Epidermal melanocyte (primary cell): ENCODE results near the gene DDX55.

Experiments used
- DNase-seq: peaks from one replicate; pipeline ENCODE4 v3.0.0; 2011; ENCODE audit warnings: low spot score; ENCODE audit not compliant: insufficient read length

The DDX55 gene

DNA sequence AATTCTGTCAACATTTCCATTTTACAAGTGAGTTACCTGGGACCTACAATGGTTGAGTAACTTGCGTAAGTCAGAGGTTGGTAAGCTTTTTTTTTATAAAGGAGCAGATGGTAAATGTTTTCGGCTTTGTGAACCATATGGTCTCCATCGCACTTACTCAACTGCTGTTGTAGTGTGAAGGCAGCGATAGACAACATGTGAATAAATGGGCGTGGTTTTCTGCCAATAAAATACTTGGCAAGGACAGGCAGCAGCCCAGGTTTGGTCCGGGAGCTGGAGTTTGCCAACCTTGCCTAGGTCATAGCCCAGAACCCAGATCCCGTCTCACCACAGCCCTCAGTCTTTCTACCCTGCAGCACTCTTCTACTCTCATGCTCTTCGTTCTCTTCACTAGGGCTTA is 6.3 kb downstream of the DDX55 start:
- no peak for DNase-seq

DNA sequence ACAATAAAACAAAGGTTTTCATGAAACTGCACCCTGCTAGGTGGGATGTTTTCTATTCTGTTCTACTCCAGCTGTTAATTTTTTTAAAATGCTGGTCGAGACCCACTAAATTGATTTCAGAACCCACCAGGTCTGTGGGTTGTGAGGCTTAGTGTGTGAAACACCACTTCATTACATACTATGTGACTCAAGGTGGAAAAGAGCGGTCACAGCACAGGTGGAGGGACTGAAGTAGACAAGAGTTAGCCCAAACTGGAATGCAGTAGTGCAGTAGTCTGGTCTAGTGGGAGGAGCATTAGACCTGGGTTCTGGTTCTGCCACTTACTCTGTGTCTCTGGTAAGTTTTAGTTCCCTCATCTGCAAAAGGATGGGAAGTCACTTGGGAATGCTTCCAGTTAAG is 12.2 kb downstream of the DDX55 start:
- DNase-seq: no peak

DNA sequence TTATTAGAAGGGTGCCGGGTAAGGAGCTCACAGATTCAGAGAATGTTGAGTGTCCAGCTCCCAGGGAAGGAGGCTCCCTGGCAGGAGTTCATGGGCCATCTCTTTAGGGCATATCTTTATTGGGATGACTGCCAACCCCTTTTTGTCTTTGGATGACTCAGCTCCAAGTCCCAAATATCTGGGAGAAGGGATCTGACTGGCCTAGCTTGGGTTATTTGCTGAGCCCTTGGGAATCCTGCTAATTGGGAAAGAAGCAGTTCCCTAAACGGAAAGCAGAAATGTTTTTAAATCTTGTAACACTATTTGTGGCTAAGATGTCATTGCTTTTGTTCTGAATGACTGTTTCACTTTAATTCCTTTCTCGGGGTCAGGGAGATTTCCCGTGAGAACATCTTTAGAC is 12.6 kb downstream of the DDX55 start:
- peak; percentile 33 for DNase-seq

DNA sequence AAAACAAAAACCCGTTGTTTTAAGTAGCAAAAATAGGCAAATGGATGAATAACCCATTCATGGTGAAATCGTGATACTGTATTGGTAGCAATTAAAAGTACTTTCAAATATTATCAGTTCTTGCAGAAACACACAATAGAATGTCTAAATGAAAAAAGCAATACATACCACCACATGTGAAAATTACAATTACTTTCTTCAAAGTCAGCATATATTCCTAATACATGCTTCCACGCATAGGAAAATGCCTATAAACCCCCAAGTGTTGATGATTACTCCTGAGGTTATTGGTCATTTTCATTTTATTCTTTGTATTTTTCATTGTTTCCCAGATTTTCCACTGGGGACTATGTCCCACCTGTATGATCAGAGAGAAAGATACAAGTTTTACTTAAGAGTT is 15.2 kb downstream of the DDX55 start:
- DNase-seq: no peak

DNA sequence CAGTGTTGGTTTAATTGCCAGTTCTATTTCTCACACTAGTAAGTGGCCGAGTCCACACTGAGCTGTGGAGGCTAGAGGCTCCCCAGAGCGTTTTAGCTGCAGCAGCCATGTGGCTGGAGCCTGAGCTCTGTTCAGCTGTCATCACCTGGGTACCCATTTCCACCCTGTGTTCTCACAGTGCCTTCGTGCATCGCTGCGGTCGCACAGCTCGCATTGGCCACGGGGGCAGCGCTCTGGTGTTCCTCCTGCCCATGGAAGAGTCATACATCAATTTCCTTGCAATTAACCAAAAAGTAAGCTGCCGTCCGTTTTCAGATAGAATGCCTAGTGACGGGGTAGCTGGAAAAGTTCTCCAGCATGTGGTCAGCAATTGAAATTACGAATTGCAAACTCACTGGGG is 15.7 kb downstream of the DDX55 start:
- no peak for DNase-seq

DNA sequence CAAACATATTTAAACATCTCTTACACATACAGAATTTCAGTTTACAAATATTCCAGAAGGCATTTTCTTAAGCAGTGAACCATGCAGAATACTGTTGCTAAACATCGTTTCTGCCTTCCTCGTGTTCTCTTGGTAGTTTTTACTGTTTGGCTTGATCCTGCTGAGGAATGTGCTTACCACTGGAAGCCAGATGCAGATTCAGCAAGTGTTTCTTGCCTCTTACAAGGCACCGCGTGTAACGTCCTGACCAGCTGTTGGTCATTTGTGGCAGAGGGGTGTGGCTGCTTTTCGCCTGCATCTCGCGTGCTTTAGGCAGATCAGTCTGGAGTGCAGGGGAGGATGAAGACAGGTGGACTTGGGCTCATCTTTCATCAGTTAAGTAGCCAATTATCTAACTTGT is 19.2 kb downstream of the DDX55 start:
- no peak for DNase-seq

DNA sequence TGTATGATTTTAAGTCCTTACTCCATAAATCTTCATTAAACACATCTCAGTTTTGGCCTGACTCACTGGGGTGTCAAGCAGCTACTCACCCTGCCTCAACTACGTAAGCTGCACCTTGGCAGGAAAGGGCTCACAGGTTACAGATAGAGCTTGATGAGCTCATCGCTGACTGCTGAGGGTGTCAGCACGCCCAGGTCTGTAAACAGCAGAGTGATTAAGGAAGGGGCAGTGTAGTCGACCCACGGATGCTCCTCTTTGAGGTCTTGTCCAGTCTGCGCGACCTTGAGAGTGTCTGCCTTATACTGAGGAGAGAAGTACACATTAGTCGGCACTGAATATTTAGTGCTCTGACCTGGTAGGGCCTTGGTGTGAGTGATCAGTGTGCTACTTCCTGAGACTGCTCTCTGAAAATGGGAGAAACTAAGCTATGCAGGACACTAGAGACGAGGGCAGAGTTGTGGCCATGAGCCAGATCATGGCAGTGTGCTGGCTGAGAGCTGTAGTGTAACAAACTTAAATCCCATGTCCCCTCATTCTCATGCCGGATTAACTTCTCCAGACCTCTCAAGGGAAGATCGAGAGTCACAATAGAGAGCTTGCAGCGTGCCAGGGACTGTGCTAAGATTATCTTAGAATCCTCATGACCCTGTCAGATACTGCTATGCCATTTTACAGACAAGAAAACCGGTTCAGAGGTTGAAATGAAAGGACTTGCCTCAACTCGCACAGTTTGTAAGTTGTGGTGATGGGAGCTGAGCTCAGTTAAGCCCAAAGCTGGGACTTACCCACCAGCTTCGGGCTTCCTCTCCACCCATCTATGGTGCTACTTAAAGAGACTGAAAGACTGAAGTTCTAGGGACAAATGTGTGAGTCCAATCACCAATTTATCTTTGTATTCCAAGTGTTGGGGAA is 20.0 kb downstream of the DDX55 start:
- no peak for DNase-seq

DNA sequence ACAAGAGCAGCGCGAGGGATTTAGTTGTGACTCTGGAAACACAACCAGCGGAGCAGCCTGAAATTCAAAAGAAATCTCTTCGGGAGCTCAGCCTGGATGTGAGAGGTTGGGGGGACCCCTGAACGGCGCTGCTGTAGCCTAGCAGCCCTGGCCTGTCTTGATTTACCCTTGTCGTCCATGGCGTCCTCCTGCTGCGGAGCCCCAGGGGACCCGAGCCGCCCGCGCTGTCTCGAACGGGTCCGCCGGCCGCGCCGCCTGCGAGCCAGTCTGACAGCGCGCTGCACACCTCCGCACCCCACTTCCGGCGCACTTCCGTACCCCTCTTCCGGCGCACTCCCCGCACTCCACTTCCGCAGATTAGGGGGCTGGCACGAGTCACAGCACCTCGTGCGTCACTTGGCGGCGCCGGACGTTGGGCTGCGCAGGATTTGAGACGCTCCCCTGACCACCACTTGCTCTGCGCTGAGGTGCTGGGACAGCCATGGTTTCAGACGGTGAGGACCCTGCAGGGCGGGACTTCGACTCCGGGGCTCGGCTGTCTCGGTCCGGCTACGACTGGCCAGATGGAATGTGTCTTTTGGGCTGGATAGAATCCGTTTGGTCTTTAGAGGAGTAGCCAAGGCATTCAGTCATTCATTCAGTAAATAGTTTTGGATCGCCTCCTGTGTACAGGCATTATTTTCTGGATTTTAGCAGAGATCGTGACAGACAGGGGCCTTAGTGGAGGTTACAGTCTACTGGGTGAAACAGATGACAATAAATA is 31.7 kb downstream of the DDX55 start, which contains the start of the genes EIF2B1 and GTF2H3:
Gene EIF2B1 (minus strand): TSS at position 308 of the 763 bp plus-strand sequence. CDS start 129 bp downstream, at position 179.
Gene GTF2H3 (plus strand): TSS at position 451 of the 763 bp plus-strand sequence. CDS start 31 bp downstream, at position 482.
- peak; percentile 97 for DNase-seq

DNA sequence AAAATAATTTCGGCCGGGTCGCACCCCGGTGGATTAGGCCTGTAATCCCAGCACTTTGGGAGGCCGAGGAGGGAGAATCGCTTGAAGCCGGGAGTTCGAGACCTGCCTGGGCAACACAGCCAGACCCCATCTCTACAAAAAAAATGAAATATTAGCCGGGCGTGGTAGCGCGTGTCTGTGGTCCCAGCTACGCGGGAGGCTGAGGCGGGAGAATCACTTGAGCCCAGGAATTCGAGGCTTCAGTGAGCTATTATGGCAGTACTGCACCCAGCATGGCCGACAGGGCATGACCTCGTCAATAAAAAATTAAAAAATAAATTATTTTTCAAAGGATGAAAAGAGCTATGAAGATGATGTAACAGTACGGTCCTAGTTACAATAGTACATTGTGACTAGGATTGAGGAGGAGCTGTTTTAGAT is 32.3 kb downstream of the DDX55 start:
- no peak for DNase-seq

DNA sequence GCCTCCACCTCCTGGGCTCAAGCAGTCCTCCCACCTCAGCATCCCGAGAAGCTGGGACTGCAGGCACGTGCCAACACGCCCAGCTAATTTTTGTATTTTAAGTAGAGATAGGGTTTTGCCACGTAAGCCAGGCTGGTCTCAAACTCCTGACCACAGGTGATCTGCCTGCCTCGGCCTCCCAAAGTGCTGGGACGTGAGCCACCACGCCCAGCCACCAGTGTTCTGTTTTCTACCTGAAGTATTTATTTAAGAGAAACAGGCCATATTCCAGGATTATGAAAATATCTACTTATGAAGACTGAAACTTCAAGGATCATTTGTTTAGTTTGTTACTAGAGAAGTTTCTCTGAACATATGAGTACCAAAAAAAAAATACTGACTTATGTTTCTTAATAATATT is 42.0 kb downstream of the DDX55 start:
- no peak for DNase-seq

DNA sequence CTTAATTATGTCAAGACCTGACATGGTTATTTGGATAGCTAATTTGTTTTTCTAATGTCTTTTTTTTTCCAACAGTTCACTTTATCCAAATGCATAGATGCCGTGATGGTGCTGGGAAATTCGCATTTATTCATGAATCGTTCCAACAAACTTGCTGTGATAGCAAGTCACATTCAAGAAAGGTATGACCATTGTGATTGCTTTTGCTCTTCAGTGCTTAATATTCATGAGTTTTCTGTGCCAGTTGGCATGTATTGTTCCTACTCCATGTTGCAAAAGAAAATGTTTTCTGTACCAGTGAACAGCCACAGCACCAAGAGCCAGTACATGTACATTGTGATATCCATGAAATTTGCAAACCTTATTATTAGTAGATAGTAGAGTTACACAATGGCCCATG is 43.5 kb downstream of the DDX55 start:
- no peak for DNase-seq

DNA sequence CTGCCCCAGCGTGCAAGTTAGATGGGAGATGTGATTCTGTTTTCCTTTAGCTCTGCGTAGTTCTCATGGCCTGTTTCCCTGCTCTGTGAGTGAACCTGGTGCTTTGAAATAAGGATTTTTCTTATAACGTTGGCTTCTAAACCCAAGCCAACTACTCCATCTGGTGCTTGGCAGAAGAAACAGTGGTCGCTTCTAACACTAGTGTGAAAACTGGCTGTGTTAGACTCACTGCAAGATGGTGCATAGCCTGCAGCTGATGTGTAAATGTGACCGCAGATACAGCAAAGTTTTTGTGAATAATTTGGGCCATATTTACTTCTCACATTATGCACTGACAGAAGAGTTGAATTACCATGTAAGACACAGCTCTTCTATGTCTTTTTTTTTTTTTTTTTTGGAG is 44.0 kb downstream of the DDX55 start:
- DNase-seq: no peak

DNA sequence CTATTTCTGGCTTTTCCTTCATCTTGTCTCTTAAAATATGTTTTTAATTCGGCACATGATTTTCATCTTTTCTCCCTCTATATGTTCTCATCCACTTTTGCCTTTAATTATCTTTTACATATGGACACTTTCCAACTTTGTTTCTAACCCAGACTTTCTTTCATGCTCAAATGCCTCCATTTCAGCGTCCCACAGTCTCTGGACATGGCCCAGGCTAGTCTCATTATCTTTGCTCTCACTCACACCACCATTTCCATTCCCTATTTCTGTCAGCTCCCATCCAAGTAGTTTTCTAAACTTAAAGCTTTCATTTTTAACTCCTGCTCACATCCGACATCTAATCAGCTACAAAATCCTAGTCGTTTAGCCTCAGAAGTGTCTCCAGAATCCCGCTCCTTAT is 46.5 kb downstream of the DDX55 start:
- DNase-seq: no peak

DNA sequence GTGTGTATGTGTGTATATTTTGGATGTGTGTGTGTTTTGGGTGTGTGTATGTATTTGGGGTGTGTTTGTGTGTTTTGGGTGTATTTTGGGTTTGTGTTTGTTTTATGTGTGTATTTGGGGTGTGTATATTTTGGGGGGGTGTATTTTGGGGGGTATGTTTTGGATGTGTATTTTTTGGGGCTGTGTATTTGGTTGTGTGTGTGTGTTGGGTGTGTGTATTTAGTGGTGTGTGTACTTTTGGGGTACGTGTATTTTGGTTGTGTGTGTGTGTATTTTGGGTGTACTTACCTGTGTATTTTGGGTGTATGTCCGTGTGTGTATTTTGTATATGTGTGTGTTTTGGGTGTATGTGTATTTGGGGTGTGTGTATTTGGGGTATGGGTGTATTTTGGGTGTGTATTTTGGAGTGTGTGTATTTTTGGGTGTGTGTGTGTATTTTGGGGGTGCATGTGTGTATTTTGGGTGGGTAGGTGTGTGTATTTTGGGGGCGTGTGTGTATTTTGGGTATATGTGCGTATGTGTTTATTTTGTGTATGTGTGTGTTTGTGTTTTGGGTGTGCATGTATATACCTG is 52.3 kb downstream of the DDX55 start:
- DNase-seq: no peak

DNA sequence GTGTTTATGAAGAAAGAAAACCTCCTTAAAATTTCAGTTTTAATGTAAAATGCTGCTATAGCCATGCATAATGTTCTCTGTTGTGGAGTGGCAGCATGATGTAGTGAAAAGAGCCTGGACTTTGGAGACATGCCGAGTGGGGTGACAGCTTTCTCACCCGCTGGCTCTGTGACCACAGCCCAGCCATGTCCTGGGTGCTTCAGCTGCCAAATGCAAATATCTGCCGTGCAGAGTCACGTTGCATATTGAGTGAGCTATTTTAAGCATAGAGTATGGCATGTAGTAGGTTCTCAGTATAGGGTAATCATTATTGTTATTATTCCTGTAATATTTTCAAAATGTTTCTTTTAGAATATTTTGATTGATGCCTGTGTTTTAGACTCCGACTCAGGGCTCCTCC is 53.5 kb downstream of the DDX55 start:
- no peak for DNase-seq

DNA sequence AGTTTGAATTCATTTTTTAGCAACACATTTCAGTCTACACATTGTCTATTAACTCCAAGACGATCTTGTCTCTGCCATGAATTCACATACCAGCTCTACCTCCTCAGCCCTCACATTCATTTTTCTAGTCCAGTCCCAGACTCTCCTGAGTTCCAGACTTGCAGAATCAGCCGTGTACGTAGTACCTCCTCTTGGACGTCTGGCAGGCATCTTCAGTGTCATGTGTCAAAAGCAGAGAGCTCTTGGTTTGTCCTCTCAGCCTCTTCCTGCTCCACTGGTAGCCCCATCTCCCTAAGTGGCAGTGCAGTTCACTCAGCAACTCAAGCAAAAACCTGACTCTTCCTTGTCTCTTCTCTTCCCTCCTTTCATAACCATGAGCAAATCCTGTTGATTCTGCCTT is 54.5 kb downstream of the DDX55 start:
- no peak for DNase-seq

DNA sequence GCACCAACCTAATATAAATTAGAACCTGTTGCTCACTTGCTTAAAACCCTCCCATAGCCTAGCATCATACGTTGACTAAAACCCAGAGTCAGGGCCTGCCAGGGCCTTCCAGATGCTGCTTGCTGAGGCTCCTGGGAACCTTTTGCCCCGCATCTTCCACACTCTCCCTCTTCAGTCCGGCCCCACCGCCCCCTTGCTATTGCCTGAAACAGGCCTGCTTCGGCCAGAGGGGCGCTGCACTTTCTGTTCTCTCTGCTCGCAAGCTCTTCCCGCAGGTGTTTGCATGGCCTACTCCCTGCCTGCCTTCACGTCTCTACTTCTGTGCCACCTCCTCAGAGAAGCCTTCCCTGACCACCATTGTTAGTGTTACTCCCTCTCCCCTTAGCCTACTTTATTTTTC is 55.3 kb downstream of the DDX55 start:
- no peak for DNase-seq

DNA sequence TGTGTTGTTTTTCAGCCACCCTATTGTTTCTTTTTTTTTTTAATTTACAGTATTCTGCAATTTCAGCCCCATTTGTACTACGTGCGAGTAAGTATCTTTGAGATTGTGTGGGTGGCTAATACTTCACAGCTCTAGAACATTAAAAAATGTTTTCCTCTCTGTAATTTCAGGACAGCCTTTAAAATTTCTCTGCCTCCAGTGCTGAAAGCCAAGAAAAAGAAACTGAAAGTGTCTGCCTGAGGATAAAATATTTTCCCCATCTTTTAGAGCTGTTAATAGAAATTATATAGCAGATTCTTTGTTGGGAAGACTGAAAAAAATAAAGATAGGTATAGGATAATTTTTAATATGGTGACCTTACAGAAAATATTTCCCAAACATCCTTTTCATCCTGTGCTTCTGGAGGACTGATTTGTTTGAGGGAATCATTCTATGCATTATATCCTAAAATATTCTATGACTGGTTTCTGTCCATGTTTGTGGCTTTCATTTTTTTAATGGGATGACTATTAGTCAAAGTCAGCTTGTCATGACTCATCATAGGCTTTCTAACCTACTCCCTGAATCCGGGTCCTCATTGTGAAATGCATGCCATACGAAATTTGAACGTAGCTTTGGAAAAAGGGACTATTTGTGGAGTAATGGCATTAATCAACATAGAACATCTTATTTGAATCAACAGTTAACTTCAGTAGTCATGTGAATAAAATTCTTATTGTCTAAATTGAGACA is 58.3 kb downstream of the DDX55 start:
- peak; percentile 61 for DNase-seq

DNA sequence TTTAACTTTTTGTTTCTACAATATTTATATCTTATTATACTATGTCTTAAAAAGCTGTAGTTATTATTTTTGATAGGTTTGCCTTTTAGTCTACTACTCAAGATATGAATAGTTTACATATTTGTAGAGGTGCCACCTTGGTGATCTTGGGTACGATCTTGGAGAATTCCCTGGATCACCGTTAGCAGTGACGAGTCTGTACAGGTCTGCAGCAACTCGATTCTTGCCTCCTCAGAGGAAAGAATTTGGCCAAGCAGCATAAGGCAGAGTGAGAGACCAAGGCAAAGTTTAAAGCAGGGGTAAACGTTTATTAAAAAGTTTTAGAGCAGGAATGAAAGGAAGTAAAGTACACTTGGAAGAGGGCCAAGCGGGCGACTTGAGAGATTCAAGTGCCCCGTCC is 65.9 kb downstream of the DDX55 start:
- DNase-seq: no peak
